Effector CD8-positive, alpha-beta T cell (primary cell): ENCODE data around the gene ZNF669.

Experiments
- DNase-seq: peaks from one replicate; lab custom pipeline; 2025; lab: John Stamatoyannopoulos, UW

ZNF669 gene

DNA sequence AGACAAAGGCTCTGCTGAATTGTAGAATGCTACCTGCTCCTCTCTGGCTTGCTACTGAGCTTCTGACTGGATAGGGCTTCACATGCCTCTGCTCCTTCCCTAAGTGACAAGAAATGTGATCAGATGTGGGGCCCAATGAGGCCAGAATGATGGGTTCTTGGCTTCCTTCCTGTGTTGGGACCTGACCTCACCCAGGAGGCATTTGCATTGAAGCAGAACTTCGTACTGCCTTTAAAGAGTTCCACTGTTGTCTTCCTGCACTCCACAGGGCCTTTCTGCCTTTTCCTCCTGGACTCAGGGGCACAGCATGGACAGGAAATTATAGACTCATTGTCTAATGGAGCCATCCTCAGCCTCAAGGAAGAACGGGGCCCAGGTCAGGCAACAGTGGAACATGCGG, 39.9 kb downstream of the ZNF669 start:
- DNase-seq = no peak

DNA sequence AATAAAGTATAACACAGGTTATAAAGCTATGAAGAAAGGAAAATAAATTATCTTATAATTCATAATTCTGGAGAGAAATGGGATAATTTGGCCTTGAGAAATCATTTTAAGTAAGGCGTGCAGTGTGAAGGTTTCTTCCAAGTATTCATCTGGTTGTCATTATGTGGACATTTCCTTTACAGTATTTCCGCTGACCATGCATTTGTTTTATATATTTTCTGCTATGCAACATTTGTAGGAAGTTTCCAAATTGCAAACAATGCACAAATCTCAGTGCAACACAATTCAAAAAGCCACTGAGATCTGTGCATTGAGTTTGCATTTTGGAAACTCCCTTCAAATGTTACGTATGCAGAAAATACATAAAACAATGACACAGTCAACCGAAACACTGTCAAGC, 43.4 kb downstream of the ZNF669 start:
- no peak for DNase-seq

DNA sequence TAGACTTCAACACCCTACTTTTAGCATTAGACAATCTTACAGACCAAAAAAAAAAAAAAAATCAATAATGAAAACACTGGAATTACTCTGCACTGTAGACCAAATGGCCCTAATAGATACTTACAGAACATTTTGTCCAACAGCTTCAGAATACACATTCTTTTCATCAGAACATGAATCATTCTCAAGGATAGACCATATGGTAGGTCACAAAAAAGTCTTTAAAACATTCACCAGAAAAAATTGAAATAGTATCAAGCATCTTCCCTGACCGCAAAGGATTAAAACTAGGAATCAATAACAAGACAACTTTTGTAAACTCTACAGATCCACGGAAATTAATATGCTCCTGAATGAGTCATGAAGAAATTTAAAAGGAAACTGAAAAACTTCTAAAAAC, 48.1 kb downstream of the ZNF669 start:
- no peak for DNase-seq

DNA sequence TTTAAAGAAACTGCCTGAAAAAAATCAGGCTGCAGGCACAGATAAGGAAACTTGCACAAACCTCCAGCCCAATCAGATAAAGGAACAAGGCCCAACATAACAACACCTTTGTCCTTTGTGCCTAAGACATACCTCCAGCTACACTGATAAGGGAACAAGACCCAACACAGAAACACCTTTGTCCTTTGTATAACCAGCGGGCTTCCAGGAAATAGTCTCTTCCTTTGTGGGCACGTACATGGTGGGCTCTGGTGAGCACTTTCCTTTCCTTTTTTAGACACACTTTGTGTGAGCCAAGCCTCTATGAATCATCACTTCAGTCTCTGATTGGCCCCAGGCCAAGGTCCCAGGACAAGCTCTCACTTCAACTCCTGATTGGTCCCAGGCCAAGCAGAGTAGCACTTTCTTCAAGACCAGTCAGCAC, 49.2 kb downstream of the ZNF669 start:
- DNase-seq = no peak
